Measurements from ENCODE around the gene WDR20.

Gene WDR20

DNA sequence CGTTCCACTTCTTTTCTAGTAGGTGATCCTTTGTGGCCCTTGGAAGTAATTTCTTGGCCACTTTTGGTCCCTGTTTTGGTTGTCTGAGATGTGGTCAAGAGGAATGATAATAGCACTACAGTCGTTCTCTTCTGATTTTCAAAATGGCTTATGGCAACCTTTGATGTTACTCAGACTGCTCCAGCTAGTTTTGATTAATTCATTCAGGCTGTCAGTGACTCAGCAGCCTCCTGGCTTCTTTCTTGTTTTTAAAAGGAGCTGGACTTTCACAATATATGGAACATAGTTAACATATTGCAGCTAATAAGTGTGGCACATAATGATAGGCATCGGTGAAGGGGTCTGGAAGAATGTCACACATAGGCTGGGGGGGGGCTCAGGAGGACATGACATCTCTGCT, 47.3 kb downstream of the WDR20 start:
- no peak overlapping the region for H3K4me3 Mint-ChIP-seq
- no peak overlapping the region for H3K27ac Mint-ChIP-seq
- H3K27me3 Mint-ChIP-seq (ENCODE audit: low read depth), result no peaks in the 10 kb centered on the region
- no peaks in the 10 kb centered on the region for H3K9me3 Mint-ChIP-seq
- H3K36me3 Mint-ChIP-seq (ENCODE audit: low read depth), result no peaks in the 10 kb centered on the region
- DNase-seq (ENCODE audit: low spot score), result no peak
- peaks cover 22% of the 10 kb centered on the region for H3K4me1 Mint-ChIP-seq (ENCODE audit: low read depth)

DNA sequence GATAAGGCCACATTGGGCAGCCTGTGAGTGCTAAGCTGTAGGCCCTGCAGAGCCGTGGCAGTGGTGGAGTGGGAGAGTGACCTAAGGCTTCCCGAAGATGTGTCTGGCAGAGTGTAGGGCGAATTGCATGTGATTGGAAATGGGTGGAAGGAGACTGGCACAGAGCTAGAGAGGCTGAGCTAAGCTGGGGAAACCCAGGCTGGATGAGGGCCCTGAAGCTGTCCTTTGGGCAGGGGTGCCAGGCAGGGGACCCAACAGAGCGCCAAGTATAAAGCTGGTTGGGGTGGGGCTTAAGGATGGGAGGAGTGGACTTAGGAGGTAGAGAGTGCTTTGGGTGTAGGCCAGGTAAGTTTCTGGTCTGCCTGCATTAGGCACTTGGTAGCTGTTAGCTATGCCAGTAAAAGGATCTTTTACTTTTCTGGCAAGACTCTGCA, 47.9 kb downstream of the WDR20 start:
- H3K36me3 Mint-ChIP-seq (ENCODE audit: low read depth), result no peaks in the 10 kb centered on the region
- no peaks in the 10 kb centered on the region for H3K27me3 Mint-ChIP-seq (ENCODE audit: low read depth)
- DNase-seq (ENCODE audit: low spot score), result no peak
- H3K4me1 Mint-ChIP-seq (ENCODE audit: low read depth), result peaks cover 20% of the 10 kb centered on the region
- H3K27ac Mint-ChIP-seq, result no peak overlapping the region
- H3K4me3 Mint-ChIP-seq, result no peak overlapping the region
- H3K9me3 Mint-ChIP-seq, result no peaks in the 10 kb centered on the region

DNA sequence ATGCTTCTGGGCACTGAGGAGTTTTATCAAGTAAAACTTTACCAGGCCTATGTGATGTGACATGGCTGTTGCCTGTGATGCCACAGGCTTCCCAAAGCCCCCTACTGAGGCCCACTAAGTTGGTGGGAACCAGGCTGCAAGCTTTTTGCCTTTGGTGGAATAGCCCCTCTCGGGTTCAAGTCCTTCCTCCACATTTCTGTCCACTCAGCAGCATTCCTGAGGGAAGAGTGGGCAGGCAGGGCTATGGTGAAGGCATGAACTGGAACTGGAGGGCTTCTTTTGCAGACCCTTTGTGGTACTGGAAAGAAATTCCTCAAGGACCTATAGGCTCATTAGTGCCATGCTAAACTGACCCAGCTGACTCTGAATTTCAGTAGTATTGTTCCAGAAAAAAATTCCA, 48.5 kb downstream of the WDR20 start:
- Mint-ChIP-seq H3K4me1 (ENCODE audit: low read depth) (peaks cover 17% of the 10 kb centered on the region), H3K9me3 (no peaks in the 10 kb centered on the region)

DNA sequence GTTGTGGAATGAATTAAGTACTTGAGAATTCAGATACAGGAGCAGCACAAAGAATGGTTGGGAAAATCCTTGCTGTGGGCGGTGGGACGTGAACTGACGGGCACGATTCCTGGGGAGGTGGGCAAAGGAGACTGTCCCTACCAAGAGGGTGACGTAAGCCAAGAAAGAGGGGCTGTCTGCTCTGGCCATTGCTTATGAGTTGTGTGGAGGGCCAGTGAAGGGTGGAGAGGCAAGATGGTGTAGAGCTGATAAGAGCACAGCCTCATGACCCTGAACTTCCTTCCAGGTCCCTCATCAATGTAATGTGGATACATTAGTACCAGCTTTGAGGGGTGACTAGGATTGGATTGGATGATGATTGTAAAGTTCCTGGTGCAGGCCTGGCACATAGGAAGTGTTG, 50.2 kb downstream of the WDR20 start:
- Mint-ChIP-seq H3K27ac (no peak overlapping the region), H3K4me1 (ENCODE audit: low read depth) (peaks cover 8% of the 10 kb centered on the region), H3K27me3 (ENCODE audit: low read depth) (no peaks in the 10 kb centered on the region), H3K36me3 (ENCODE audit: low read depth) (no peaks in the 10 kb centered on the region), H3K9me3 (no peaks in the 10 kb centered on the region), H3K4me3 (no peak overlapping the region)
- DNase-seq (ENCODE audit: low spot score), result no peak

More for the DNA sequence above, 48.5 kb downstream of the WDR20 start:
- no peaks in the 10 kb centered on the region for H3K27me3 Mint-ChIP-seq (ENCODE audit: low read depth)
- H3K4me3 Mint-ChIP-seq, result no peak overlapping the region
- no peak for DNase-seq (ENCODE audit: low spot score)
- H3K36me3 Mint-ChIP-seq (ENCODE audit: low read depth), result no peaks in the 10 kb centered on the region
- H3K27ac Mint-ChIP-seq, result no peak overlapping the region

DNA sequence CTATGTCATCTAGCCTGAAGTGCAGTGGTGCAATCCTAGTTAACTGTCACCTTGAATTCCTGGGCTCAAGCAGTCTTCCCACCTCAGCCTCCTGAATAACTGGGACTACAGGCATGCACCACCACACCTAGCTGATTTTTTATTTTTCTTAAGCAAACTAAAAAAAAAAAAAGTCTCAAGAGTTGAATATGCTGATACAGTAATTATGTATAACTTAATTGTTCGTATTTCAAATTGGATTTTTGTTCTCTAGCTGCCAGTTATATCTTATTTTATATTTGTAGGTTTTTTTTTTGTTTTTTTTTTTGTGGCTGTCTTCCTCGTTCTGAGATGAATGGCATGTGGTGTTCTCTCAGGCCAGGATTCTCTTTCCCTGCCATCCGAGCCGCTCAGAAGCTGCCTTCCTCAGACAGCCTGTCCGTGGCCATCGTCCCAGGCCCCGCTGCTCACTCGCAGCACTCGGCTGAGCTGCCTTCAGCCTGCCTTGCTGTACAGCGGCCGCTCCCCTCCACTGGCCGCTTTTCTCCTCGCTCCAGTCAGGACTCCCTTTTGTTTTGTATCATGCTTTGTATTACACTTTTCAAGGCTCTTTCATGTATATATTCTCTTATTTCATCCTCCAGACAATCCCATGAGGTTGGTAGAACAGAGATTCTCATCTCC, 53.3 kb downstream of the WDR20 start:
- DNase-seq (ENCODE audit: low spot score), result no peak
- Mint-ChIP-seq H3K9me3 (no peaks in the 10 kb centered on the region), H3K27ac (no peak overlapping the region), H3K36me3 (ENCODE audit: low read depth) (peaks cover 13% of the 10 kb centered on the region), H3K4me3 (no peak overlapping the region), H3K4me1 (ENCODE audit: low read depth) (peaks cover 13% of the 10 kb centered on the region), H3K27me3 (ENCODE audit: low read depth) (no peaks in the 10 kb centered on the region)

DNA sequence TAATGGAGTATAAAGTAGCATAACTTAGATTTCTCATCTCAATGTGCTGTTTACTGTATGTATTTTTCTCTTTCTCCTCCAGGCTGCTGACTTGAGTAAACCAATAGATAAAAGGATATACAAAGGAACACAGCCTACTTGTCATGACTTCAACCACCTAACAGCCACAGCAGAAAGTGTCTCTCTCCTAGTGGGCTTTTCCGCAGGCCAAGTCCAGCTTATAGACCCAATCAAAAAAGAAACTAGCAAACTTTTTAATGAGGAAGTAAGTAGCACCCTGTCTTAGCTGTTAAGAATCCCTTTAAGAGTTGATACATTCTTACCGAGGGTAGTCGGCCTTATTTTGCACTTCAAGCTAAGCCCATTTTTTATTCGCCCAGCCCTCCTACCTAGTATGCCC, 55.2 kb downstream of the WDR20 start:
- no peak for DNase-seq (ENCODE audit: low spot score)
- Mint-ChIP-seq H3K4me1 (ENCODE audit: low read depth) (peaks cover 15% of the 10 kb centered on the region), H3K9me3 (no peaks in the 10 kb centered on the region), H3K27me3 (ENCODE audit: low read depth) (no peaks in the 10 kb centered on the region), H3K27ac (no peak overlapping the region), H3K4me3 (no peak overlapping the region), H3K36me3 (ENCODE audit: low read depth) (peaks cover 24% of the 10 kb centered on the region)

DNA sequence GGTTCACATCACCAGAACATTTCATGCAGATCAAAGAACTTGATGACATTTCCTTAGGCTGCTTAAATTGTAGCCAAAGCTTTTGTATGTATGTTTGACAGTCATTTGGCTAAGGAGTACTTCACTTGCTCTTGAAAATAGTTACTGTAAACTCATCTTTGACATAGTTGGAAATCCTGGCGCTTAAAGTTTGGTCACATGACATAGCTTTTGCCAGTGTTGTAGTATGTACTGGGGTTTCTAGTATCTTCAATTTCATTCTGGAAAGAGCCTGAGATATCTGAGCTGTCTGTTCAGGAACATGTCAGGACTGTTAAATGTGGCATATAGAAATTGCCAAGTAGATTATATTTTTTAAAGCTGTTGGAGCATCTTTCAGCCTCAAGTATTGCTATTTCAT, 55.7 kb downstream of the WDR20 start:
- H3K9me3 Mint-ChIP-seq, result no peaks in the 10 kb centered on the region
- H3K4me3 Mint-ChIP-seq, result no peak overlapping the region
- peaks cover 25% of the 10 kb centered on the region for H3K36me3 Mint-ChIP-seq (ENCODE audit: low read depth)
- no peaks in the 10 kb centered on the region for H3K27me3 Mint-ChIP-seq (ENCODE audit: low read depth)
- no peak for DNase-seq (ENCODE audit: low spot score)
- no peak overlapping the region for H3K27ac Mint-ChIP-seq
- peaks cover 18% of the 10 kb centered on the region for H3K4me1 Mint-ChIP-seq (ENCODE audit: low read depth)

DNA sequence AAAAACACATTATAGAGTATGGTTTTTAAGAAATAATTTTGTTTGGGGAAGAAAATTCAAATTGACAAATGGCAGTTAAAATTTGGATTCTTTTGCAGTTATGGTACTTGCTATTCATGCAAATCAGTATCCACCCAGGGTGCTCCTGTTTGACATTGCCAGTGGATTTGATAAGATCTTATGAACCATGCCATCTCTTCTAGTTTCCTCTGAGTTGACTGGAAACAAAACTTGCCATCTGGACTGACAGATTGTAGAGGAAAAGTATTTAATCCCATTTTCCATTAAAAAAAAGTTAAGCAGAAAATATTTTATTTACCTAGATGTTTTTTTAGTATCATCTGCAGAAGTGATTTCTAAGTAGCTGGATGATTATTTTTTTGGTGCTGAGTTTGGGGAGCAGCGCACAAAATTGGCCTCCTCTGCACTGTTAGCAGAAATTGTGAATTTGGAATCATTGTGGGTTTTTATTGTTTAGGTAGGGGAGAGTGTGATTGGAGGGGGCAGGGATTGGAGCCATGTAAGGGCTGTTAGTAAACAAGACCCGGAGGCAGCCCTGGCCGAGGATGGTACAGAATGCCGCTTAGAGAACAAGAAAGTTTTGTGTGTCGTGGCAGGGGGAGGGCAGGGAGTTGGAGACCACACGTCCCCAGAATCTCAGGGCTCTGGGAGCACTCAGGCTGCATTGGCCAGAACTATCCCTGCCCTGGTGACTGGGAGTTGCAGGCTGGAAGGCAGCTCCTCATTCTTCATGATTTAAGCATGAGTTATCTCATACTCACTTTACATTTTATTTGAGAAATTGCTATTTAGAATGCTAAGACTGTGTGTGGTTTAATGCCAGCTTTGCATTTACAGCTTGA, 56.6 kb downstream of the WDR20 start:
- H3K4me1 Mint-ChIP-seq (ENCODE audit: low read depth), result peaks cover 23% of the 10 kb centered on the region
- no peaks in the 10 kb centered on the region for H3K9me3 Mint-ChIP-seq
- no peak overlapping the region for H3K4me3 Mint-ChIP-seq
- DNase-seq (ENCODE audit: low spot score), result no peak
- H3K27ac Mint-ChIP-seq, result peak overlapping the region; percentile 53
- no peaks in the 10 kb centered on the region for H3K27me3 Mint-ChIP-seq (ENCODE audit: low read depth)
- peaks cover 30% of the 10 kb centered on the region for H3K36me3 Mint-ChIP-seq (ENCODE audit: low read depth)

DNA sequence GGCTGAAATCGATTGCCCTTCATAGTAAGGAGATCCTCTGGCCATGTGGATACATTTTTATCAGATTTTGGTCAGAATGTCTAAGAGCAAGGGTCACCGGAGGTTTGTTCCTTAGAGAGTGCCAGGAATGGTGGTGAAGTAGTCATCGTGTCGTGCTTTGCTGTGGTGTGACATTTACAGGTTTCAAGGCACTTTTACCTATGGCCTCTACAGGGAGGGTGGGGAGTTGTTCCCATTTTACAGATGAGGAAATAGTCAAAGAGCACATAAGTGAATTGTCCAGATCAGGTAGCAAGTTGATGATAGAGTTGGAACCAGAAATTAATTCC, 57.2 kb downstream of the WDR20 start:
- Mint-ChIP-seq H3K36me3 (ENCODE audit: low read depth) (peaks cover 32% of the 10 kb centered on the region), H3K4me3 (no peak overlapping the region), H3K9me3 (no peaks in the 10 kb centered on the region), H3K27me3 (ENCODE audit: low read depth) (no peaks in the 10 kb centered on the region), H3K4me1 (ENCODE audit: low read depth) (peaks cover 28% of the 10 kb centered on the region), H3K27ac (no peak overlapping the region)
- no peak for DNase-seq (ENCODE audit: low spot score)

DNA sequence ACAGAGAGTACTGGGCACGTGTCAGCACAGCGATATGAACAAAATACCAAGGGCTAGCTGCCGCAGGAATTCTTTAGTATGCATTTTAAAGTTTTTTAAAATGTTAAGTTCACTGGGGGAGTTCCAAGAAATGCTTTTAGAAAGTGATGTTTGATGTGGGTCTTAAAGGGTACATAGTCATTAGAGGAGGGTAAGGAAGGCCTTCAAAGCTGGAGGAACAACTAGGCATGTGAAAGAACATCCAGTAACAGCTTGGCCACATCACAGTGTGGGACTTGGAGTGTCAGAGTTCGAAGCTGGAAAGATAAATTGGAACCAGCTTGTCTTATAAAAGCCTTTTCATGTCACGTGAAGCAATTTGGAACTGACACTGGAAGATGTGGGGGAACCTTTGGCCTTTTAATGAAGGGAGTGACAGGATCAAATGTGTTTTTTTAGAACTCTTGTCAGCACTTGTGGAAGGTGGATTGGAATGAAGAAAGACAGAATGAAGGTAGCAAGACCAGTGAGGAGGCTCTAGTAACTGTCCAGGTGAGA, 57.7 kb downstream of the WDR20 start:
- no peaks in the 10 kb centered on the region for H3K27me3 Mint-ChIP-seq (ENCODE audit: low read depth)
- no peaks in the 10 kb centered on the region for H3K9me3 Mint-ChIP-seq
- peaks cover 29% of the 10 kb centered on the region for H3K4me1 Mint-ChIP-seq (ENCODE audit: low read depth)
- H3K36me3 Mint-ChIP-seq (ENCODE audit: low read depth), result peaks cover 32% of the 10 kb centered on the region
- no peak overlapping the region for H3K27ac Mint-ChIP-seq
- no peak for DNase-seq (ENCODE audit: low spot score)
- no peak overlapping the region for H3K4me3 Mint-ChIP-seq

DNA sequence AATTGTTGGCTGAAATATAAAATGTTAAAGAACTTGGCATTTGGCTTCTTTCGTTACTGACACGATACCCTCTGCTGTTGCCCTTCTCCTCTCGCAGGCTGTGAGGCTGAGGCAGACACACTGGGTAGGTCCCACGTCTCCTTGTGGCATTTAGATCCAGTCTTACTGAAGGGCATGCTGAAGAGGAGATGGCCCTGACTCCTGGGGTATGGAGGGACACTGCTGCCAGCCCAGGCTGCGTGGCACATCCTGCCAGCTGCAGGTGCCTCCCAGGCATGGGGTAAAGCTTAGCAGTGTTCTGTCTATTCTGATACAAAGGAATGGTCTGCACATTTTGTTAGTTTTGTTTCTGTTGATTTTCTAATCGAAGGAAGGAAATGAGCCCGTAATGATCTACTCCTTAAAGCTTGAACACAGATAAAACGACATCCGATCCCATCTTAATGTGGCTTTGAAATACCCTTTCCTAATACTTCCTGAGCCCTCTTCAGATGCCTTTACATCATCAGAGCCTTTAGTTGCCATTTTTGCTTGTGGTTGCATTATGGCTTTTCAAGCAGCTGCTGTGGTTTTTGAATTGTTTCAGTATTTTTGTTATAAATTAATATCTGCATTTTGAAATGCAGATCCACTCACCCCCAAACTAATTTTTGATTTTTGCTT, 61.1 kb downstream of the WDR20 start:
- Mint-ChIP-seq H3K36me3 (ENCODE audit: low read depth) (peaks cover 39% of the 10 kb centered on the region), H3K27ac (peak overlapping the region; percentile 84), H3K4me1 (ENCODE audit: low read depth) (peaks cover 27% of the 10 kb centered on the region), H3K4me3 (peak overlapping the region; percentile 25), H3K9me3 (no peaks in the 10 kb centered on the region), H3K27me3 (ENCODE audit: low read depth) (no peaks in the 10 kb centered on the region)
- DNase-seq (ENCODE audit: low spot score), result no peak

DNA sequence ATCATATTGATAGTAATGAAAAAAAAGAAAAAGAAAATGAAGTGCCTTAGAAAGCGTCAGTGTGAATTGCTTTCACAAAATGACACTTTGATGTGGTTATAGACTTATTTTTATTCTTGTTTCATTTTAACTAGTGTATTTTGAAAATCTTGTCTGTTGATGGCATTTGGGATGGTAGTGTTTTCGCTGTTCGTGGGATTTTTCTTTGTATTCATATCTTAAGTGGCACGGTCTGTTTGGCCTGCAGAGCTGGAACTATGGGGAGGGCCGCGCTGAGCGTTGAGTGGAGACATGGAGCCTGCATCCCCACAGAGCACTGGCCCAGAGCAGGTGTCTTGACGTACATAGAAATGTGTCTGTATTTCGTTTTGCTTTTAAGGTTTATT, 61.6 kb downstream of the WDR20 start:
- DNase-seq (ENCODE audit: low spot score), result peak; percentile 15
- peak overlapping the region; percentile 25 for H3K4me3 Mint-ChIP-seq
- peaks cover 25% of the 10 kb centered on the region for H3K4me1 Mint-ChIP-seq (ENCODE audit: low read depth)
- H3K36me3 Mint-ChIP-seq (ENCODE audit: low read depth), result peaks cover 37% of the 10 kb centered on the region
- no peaks in the 10 kb centered on the region for H3K27me3 Mint-ChIP-seq (ENCODE audit: low read depth)
- H3K9me3 Mint-ChIP-seq, result no peaks in the 10 kb centered on the region
- peak overlapping the region; percentile 84 for H3K27ac Mint-ChIP-seq

DNA sequence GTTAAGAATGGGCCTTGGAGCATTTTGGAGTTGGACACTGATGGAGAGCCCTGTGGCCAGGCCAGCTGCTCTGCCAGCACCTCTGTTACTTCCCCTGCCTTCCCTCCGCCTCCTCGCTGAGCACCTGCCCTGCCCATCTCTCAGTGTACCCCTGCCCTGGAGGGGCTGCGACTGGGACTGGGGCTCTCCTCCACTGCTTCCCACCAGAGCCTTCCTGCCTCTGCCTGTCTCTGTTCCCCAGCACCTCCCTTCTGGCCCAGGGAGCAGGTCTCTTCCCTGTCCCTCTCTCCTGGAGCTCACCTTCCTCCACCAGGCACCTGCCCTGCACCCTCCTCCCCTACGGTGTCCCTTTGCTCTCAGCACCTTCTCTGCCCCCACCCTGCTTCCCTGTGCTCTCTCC, 62.1 kb downstream of the WDR20 start:
- no peaks in the 10 kb centered on the region for H3K9me3 Mint-ChIP-seq
- peaks cover 24% of the 10 kb centered on the region for H3K4me1 Mint-ChIP-seq (ENCODE audit: low read depth)
- H3K27me3 Mint-ChIP-seq (ENCODE audit: low read depth), result no peaks in the 10 kb centered on the region
- DNase-seq (ENCODE audit: low spot score), result no peak
- H3K36me3 Mint-ChIP-seq (ENCODE audit: low read depth), result peaks cover 35% of the 10 kb centered on the region
- H3K4me3 Mint-ChIP-seq, result no peak overlapping the region
- H3K27ac Mint-ChIP-seq, result peak overlapping the region; percentile 84

DNA sequence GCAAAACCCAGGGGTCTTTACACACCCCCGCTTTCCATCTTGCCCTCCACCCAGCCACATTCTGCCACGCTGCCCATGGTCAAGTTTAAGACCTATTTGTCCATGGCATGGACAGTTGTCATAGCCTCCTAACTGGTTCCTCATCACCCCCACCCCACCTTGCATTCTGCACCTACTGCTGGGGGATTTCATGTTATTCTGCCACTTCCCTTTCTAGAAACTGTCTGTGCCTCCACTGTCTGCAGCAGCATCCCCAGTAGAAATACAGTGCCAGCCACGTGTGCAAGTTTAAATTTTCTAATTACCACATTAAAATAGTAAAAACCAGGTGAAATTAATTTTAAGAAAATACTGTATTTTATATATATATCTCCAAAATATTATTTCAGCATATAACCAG, 63.2 kb downstream of the WDR20 start:
- DNase-seq (ENCODE audit: low spot score), result no peak
- no peaks in the 10 kb centered on the region for H3K27me3 Mint-ChIP-seq (ENCODE audit: low read depth)
- H3K9me3 Mint-ChIP-seq, result no peaks in the 10 kb centered on the region
- peaks cover 24% of the 10 kb centered on the region for H3K4me1 Mint-ChIP-seq (ENCODE audit: low read depth)
- peaks cover 27% of the 10 kb centered on the region for H3K36me3 Mint-ChIP-seq (ENCODE audit: low read depth)
- no peak overlapping the region for H3K4me3 Mint-ChIP-seq
- no peak overlapping the region for H3K27ac Mint-ChIP-seq

Data from T-helper 2 cell treated with Interferon-gamma antibody and Interleukin-4, amounts not matched to agents 5 μg/mL and 100 μg/mL, for 36 hours (primary cell).